ENCODE measurements around the gene SIPA1L2. TPM values are rescaled to one million over a fixed set of nuclear protein-coding genes. Genes with fewer than 3 reads are reported as not detected.
"Not testable (repeated sequence)": the region's sequence is repeated elsewhere in the genome, so short reads cannot be mapped to it uniquely, and the experiment has no call there.

SIPA1L2 gene
- total RNA-seq, 2 experiments from 2014 or later = 6.2 to 13.5 TPM

GRCh38 chr1:232611834-232612233, 18.1 kb downstream of the SIPA1L2 start:
- H3K9me2 ChIP-seq (ENCODE audit: insufficient read depth, low read length) = no peaks in the 10 kb centered on the region
- H3K4me1 ChIP-seq (ENCODE audit: insufficient read depth, low read length, poor library complexity, severe bottlenecking) = peaks cover 32% of the 10 kb centered on the region
- no peak overlapping the region for H2AFZ ChIP-seq (ENCODE audit: low read length)
- no peak overlapping the region for H3K27ac ChIP-seq (ENCODE audit: low read depth, low read length, poor library complexity, severe bottlenecking)
- no peaks in the 10 kb centered on the region for H4K20me1 ChIP-seq (ENCODE audit: insufficient read depth, low read length)
- CTCF ChIA-PET (ENCODE audit: unreplicated experiment) = no interaction called here
- intact Hi-C loops (cut with micrococcal nuclease; ENCODE audit: unreplicated experiment) = no loop called here
- TF ChIP-seq EZH2phosphoT487 (IDR thresholded peaks at IDR 0.05; ENCODE audit: borderline replicate concordance, low read depth, low read length) (no peak), CTCF (conservative IDR thresholded peaks at IDR 0.05; ENCODE audit: low read length) (peak; percentile 44; the same call in 1 of the 2 replicates)
- 0 out of 2 replicates have a peak, but pooled peaks cover 5% of the 10 kb centered on the region for H3K79me2 ChIP-seq (ENCODE audit: insufficient read depth, low read depth, low read length)
- H3K36me3 ChIP-seq (ENCODE audit: insufficient read depth, low read length) = no peaks in the 10 kb centered on the region
- no peak overlapping the region for H3K4me2 ChIP-seq (ENCODE audit: low read length)
- no peak overlapping the region for H3K4me3 ChIP-seq (ENCODE audit: low read depth, low read length, poor library complexity, severe bottlenecking)
- no peak for DNase-seq (ENCODE audit: low spot score)
- POLR2A ChIA-PET = no interaction called here
- BruUV-seq (replicated peaks) = no TSS peak
- H3K9me3 ChIP-seq (ENCODE audit: low read length) = no peaks in the 10 kb centered on the region

DNA sequence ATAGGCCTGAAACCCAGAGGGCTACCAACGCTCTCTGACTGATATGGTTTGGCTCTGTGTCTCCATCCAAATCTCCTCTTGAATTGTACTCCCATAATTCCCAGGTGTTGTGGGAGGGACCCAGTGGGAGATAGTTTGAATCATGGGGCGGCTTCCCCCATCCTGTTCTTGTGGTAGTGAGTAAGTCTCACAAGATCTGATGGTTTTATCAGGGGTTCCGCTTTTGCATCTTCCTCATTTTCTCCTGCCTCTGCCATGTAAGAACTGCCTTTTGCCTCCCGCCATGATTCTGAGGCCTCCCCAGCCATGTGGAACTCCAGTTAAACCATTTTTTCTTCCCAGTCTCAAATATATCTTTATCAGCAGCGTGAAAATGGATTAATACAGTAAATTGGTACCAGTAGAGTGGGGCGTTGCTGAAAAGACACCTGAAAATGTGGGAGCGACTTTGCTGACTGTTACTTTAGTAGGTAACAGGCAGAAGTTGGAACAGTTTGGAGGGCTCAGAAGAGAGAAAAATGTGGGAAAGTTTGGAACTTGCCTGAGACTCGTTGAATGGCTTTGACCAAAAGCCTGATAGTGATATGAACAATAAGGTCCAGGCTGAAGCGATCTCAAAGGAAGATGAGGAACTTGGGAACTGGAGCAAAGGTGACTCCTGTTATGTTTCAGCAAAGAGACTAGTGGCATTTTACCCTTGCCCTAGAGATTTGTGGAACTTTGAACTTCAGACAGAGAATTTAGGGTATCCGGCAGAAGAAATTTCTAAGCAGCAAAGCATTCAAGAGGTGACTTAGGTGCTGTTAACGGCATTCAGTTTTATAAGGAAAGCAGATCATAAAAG, 18.8 kb downstream of the SIPA1L2 start:
- peaks cover 26% of the 10 kb centered on the region for H3K4me1 ChIP-seq (ENCODE audit: insufficient read depth, low read length, poor library complexity, severe bottlenecking)
- H3K27ac ChIP-seq (ENCODE audit: low read depth, low read length, poor library complexity, severe bottlenecking); H4K20me1 ChIP-seq (ENCODE audit: insufficient read depth, low read length); CTCF ChIA-PET (ENCODE audit: unreplicated experiment); intact Hi-C loops (cut with micrococcal nuclease; ENCODE audit: unreplicated experiment); H3K36me3 ChIP-seq (ENCODE audit: insufficient read depth, low read length); H3K9me3 ChIP-seq (ENCODE audit: low read length); BruUV-seq (replicated peaks); H3K4me3 ChIP-seq (ENCODE audit: low read depth, low read length, poor library complexity, severe bottlenecking); DNase-seq (ENCODE audit: low spot score); H3K79me2 ChIP-seq (ENCODE audit: insufficient read depth, low read depth, low read length); H3K9me2 ChIP-seq (ENCODE audit: insufficient read depth, low read length): not testable (repeated sequence)
- H2AFZ ChIP-seq (ENCODE audit: low read length) = peak overlapping the region; percentile 45; the same call in 1 of the 2 replicates
- POLR2A ChIA-PET = interaction anchor here (0.8 to 1.0 kb wide), 3 partner anchors 11 to 17 kb away, joined by 3 to 4 read pairs (median 4); no protein-coding TSS in a partner anchor
- H3K4me2 ChIP-seq (ENCODE audit: low read length) = 0 out of 2 replicates have a peak overlapping the region, but pooled peaks have one; percentile 7

GRCh38 chr1:232610192-232610901, 19.6 kb downstream of the SIPA1L2 start:
- peaks cover 26% of the 10 kb centered on the region for H3K4me1 ChIP-seq (ENCODE audit: insufficient read depth, low read length, poor library complexity, severe bottlenecking)
- peak overlapping the region; percentile 45; the same call in 1 of the 2 replicates for H2AFZ ChIP-seq (ENCODE audit: low read length)
- H4K20me1 ChIP-seq (ENCODE audit: insufficient read depth, low read length) = no peaks in the 10 kb centered on the region
- TF ChIP-seq CTCF (conservative IDR thresholded peaks at IDR 0.05; ENCODE audit: low read length) = no peak
- no peak for TF ChIP-seq EZH2phosphoT487 (IDR thresholded peaks at IDR 0.05; ENCODE audit: borderline replicate concordance, low read depth, low read length)
- intact Hi-C loops (cut with micrococcal nuclease; ENCODE audit: unreplicated experiment) = no loop called here
- BruUV-seq (replicated peaks) = no TSS peak
- CTCF ChIA-PET (ENCODE audit: unreplicated experiment) = no interaction called here
- no peaks in the 10 kb centered on the region for H3K36me3 ChIP-seq (ENCODE audit: insufficient read depth, low read length)
- no peaks in the 10 kb centered on the region for H3K9me3 ChIP-seq (ENCODE audit: low read length)
- DNase-seq (ENCODE audit: low spot score) = no peak
- H3K79me2 ChIP-seq (ENCODE audit: insufficient read depth, low read depth, low read length) = 0 out of 2 replicates have a peak, but pooled peaks cover 5% of the 10 kb centered on the region
- H3K4me2 ChIP-seq (ENCODE audit: low read length) = 0 out of 2 replicates have a peak overlapping the region, but pooled peaks have one; percentile 7
- no peaks in the 10 kb centered on the region for H3K9me2 ChIP-seq (ENCODE audit: insufficient read depth, low read length)
- POLR2A ChIA-PET = interaction anchor here (0.8 to 1.0 kb wide), 3 partner anchors 11 to 17 kb away, joined by 3 to 4 read pairs (median 4); no protein-coding TSS in a partner anchor
- H3K4me3 ChIP-seq (ENCODE audit: low read depth, low read length, poor library complexity, severe bottlenecking) = no peak overlapping the region
- H3K27ac ChIP-seq (ENCODE audit: low read depth, low read length, poor library complexity, severe bottlenecking) = no peak overlapping the region

All from OCI-LY7 (cell line).